Psoas muscle (tissue), 8 donors: Measurements from ENCODE around the gene RAPGEF4. TPM values are rescaled to one million over a fixed set of nuclear protein-coding genes. Genes with fewer than 3 reads are reported as not detected.

Experiments
- ATAC-seq, 4 donors: fragments of 200-7000 bp; cut with Tn5 transposase; one replicate each; pipeline ENCODE4 v1.9.1; 2020; ENCODE audit warnings: moderate library complexity in 3 of 4, mild to moderate bottlenecking in 2 of 4
- DNase-seq, 2 donors: peaks; one replicate each; pipeline ENCODE4 v3.0.0-alpha.2; 2020
- H3K27ac ChIP-seq: fragments of 200-600 bp; one replicate; pipeline ENCODE4 v1.8.0; 2022
- H3K27me3 ChIP-seq, 3 donors: fragments of 200-600 bp in 1 of 3; one replicate each; pipeline versions ENCODE4 v1.6.1 to v1.8.0; 2013 to 2022; ENCODE audit warnings: low read length in 2 of 3, mild to moderate bottlenecking in 2 of 3, moderate library complexity in 1 of 3; ENCODE audit not compliant: insufficient read depth in 3 of 3
- H3K36me3 ChIP-seq, 2 donors: fragments of 200-600 bp in 1 of 2; one replicate each; pipeline versions ENCODE4 v1.6.1 to v1.8.0; 2013 to 2022; ENCODE audit warnings: low read depth in 1 of 2, mild to moderate bottlenecking in 1 of 2, moderate library complexity in 1 of 2; ENCODE audit not compliant: insufficient read depth in 1 of 2
- H3K4me1 ChIP-seq: fragments of 200-600 bp; one replicate; pipeline ENCODE4 v1.8.0; 2022
- H3K4me3 ChIP-seq: fragments of 200-600 bp; one replicate; pipeline ENCODE4 v1.8.0; 2022; ENCODE audit warnings: mild to moderate bottlenecking
- H3K9me3 ChIP-seq: fragments of 200-600 bp; one replicate; pipeline ENCODE4 v1.8.0; 2022
- WGBS, 3 donors: extraction: QIAGEN DNeasy Blood & Tissue Kit; methylation state at CpG; one replicate each; pipeline versions ENCODE4 v1.1.6 to v1.1.7; 2013; 5-methylcytosine and 5-hydroxymethylcytosine counted together
- intact Hi-C, 2 donors: fragments of 100-400 bp; cut with DNase I; formaldehyde crosslinking; loops; one replicate each; pipeline versions ENCODE4 v1.11.0 to v1.14.2; 2022
- polyA plus RNA-seq, 3 donors: library from polyadenylated mRNA; stranded (reverse); fragments of 200-250 nt; gene quantifications; one replicate each; pipeline ENCODE4 v1.2.3, GENCODE V29; 2013
- total RNA-seq, 4 donors: library from RNA; stranded (reverse); fragmentation: NEBNext Ultra II Directional in 2 of 4; extraction: Animal tissue kit (Norgen Biotek cat#: 25700) in 2 of 4; gene quantifications; one replicate each; pipeline versions ENCODE4 v1.2.1 to v1.2.4, GENCODE V29; 2021 to 2023
- TF ChIP-seq, protein P1 (sequence below): fragments of 200-600 bp; IDR thresholded peaks from one replicate; pipeline ENCODE4 v1.8.0; 2022; ENCODE audit warnings: antibody characterized with exemption
- donor health status: healthy with polysubstance abuse.
- donor health status: DM: no; HTN: no; CAD: no; lungs with moderate emphysema.
- donor health status: Bipolar disorder and iron deficiency.
- donor health status: healthy.
- donor health status: DM: yes; HTN: yes; CAD: no.
- donor health status: DM: no; HTN: no; CAD: no.
- donor health status: DM: no; HTN: no; CAD: no.
- donor health status: DM: yes; HTN: yes; CAD: no.

The RAPGEF4 gene
- total and polyA plus RNA-seq, 7 donors: 0.61 to 2.0 (median 0.92) TPM

DNA sequence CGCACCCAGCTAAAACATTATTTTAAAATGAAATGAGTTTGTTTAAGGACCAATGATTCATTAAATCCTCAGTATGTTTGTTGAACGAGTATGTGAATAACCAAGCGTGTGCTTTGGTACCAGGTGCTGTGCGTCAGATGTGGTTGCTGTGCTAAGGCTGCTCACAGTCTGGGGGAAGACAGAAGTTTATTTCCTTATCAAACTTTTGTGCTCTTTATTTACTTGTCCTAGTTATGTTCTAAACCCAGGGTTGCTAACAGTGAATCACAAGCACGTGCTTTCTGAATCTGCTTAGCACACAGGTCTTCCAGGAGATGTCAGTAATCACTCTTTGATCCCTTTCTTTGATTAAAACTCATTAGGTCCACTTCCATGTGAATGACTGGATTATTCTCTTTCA, 37.0 kb downstream of the RAPGEF4 start:
- no peak overlapping the region for H3K4me3 ChIP-seq
- intact Hi-C loops: no loop called here

DNA sequence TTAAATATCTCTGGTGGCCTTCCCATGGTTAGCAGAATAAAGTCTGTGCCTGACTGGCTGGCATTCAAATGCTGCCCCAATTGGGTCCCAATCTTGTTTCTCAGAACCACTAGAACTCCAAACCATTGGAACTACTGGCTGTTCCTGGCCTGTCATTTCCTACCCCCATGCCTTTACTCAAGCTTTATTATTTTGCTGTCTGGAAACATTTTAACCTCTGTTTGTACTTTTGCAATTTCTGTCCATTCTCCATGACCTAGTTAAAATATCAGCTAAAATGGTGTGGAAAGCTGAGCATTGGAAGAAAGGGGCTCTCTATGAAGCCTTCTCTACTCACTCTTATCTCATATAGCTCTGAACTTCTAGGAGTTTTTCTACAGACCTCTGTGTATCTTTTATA, 38.7 kb downstream of the RAPGEF4 start:
- TF ChIP-seq, protein P1, sequence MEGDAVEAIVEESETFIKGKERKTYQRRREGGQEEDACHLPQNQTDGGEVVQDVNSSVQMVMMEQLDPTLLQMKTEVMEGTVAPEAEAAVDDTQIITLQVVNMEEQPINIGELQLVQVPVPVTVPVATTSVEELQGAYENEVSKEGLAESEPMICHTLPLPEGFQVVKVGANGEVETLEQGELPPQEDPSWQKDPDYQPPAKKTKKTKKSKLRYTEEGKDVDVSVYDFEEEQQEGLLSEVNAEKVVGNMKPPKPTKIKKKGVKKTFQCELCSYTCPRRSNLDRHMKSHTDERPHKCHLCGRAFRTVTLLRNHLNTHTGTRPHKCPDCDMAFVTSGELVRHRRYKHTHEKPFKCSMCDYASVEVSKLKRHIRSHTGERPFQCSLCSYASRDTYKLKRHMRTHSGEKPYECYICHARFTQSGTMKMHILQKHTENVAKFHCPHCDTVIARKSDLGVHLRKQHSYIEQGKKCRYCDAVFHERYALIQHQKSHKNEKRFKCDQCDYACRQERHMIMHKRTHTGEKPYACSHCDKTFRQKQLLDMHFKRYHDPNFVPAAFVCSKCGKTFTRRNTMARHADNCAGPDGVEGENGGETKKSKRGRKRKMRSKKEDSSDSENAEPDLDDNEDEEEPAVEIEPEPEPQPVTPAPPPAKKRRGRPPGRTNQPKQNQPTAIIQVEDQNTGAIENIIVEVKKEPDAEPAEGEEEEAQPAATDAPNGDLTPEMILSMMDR: no peak
- H3K27ac ChIP-seq: no peak overlapping the region
- H3K4me1 ChIP-seq: no peaks in the 10 kb centered on the region
- no peaks in the 10 kb centered on the region for H3K36me3 ChIP-seq
- DNase-seq (no peak), ATAC-seq (no peak)
- intact Hi-C loops: no loop called here
- H3K4me3 ChIP-seq: no peak overlapping the region
- no peaks in the 10 kb centered on the region for H3K27me3 ChIP-seq
- no peaks in the 10 kb centered on the region for H3K9me3 ChIP-seq

More for the DNA sequence above, 37.0 kb downstream of the RAPGEF4 start:
- H3K9me3 ChIP-seq: no peaks in the 10 kb centered on the region
- WGBS, 3 donors: 89 to 93% (median 92%) methylated on average over 5 of the region's 5 CpGs
- DNase-seq: no peak
- no peak for ATAC-seq
- no peaks in the 10 kb centered on the region for H3K4me1 ChIP-seq
- no peak overlapping the region for H3K27ac ChIP-seq
- H3K27me3 ChIP-seq: no peaks in the 10 kb centered on the region
- H3K36me3 ChIP-seq: no peaks in the 10 kb centered on the region
- TF ChIP-seq, protein P1: no peak

DNA sequence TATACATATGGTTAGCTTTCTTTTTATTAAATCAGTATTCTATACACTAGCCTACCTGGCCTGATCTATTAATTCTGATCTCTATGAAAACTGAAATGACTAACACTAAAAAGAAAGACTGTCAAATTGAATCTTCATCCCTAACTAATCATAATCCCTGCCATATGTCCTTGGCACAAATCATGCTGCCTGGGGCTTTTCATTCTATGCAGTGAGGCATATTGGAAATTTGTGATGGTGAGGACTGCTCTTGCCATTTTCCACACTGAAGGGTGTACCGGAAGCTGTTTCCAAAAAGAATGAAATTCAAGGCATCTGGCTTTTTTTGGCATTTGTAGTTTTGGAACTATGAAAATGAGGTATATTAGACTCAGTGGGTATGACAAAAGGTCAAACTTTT, 39.7 kb downstream of the RAPGEF4 start:
- ATAC-seq (no peak), DNase-seq (no peak)
- intact Hi-C loops: no loop called here
- no peak overlapping the region for H3K4me3 ChIP-seq
- no peaks in the 10 kb centered on the region for H3K9me3 ChIP-seq
- H3K27ac ChIP-seq: no peak overlapping the region
- no peaks in the 10 kb centered on the region for H3K27me3 ChIP-seq
- 39 to 53% (median 41%) methylated on average over 1 of the region's 1 CpG for WGBS, 3 donors
- no peaks in the 10 kb centered on the region for H3K4me1 ChIP-seq
- H3K36me3 ChIP-seq: no peaks in the 10 kb centered on the region
- TF ChIP-seq, protein P1: no peak

DNA sequence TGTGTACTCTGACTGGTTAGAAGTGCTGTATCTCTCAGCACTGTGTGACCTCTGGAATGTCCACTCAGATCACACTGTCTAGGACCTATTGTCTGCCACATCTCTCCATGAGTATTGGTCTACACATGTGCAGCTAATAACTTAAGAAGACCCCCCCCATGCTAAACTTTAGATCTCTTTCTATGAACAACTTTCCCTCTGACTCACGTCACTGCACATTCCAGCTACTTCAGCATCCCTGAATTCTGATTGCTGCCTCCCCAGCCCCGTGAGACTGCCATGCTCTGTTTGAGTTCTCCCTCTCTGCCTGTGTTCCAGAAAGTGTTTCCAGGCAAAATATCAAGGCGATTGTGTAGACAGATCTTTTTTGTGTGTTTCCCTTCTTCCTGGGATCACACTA, 41.8 kb downstream of the RAPGEF4 start:
- no peak overlapping the region for H3K27ac ChIP-seq
- DNase-seq (no peak), ATAC-seq (no peak)
- no peaks in the 10 kb centered on the region for H3K27me3 ChIP-seq
- no peaks in the 10 kb centered on the region for H3K9me3 ChIP-seq
- intact Hi-C loops: no loop called here
- TF ChIP-seq, protein P1: no peak
- WGBS, 3 donors: 71 to 78% (median 77%) methylated on average over 3 of the region's 3 CpGs
- no peak overlapping the region for H3K4me3 ChIP-seq
- H3K4me1 ChIP-seq: no peaks in the 10 kb centered on the region
- H3K36me3 ChIP-seq: no peaks in the 10 kb centered on the region

DNA sequence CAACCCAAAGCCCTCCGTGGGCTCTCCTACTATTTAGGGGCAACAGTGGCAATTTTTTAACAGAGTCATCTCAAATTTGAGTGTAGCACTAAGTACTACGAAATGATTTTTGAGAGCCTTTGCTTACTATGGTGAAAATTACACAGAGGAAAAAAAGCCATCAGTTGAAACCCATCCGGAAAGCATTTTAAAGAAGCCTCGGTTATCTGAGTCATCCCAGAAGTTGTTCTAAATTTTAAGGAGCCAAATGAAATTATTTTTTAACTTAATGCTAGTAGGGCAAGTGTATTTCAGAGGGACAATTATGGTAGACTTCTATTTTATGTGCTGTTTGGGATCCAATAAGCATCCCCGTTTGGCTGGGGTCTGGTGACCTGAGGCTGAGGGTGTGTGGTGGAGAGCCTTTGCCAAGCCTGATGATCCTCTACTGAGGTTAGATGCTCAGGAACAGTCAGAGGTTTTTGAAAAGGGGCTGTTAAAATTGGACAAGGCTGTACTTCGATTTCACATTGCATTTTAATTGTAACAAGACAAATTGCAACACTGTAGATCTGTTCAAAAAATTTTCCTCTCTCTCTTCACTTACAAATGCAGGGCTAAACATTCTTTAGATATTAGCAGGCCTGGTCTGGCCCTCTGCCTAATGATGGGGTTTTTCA, 47.0 kb downstream of the RAPGEF4 start:
- H3K27ac ChIP-seq: no peak overlapping the region
- intact Hi-C loops: no loop called here
- H3K4me1 ChIP-seq: no peaks in the 10 kb centered on the region
- H3K9me3 ChIP-seq: no peaks in the 10 kb centered on the region
- ATAC-seq: no peak
- DNase-seq: no peak
- 76 to 81% (median 80%) methylated on average over 6 of the region's 6 CpGs for WGBS, 3 donors
- TF ChIP-seq, protein P1: no peak
- H3K27me3 ChIP-seq: no peaks in the 10 kb centered on the region
- no peaks in the 10 kb centered on the region for H3K36me3 ChIP-seq
- H3K4me3 ChIP-seq: no peak overlapping the region
